Measurements from ENCODE around the gene UCK1. TPM values are rescaled to one million over a fixed set of nuclear protein-coding genes. Genes with fewer than 3 reads are reported as not detected.

UCK1 gene
- total and polyA plus RNA-seq, 10 of the 15 experiments (the other 5 are each of a cell fraction or from before 2014, with no cell fraction given) = 0.31 to 27.0 (median 18.7) TPM

DNA sequence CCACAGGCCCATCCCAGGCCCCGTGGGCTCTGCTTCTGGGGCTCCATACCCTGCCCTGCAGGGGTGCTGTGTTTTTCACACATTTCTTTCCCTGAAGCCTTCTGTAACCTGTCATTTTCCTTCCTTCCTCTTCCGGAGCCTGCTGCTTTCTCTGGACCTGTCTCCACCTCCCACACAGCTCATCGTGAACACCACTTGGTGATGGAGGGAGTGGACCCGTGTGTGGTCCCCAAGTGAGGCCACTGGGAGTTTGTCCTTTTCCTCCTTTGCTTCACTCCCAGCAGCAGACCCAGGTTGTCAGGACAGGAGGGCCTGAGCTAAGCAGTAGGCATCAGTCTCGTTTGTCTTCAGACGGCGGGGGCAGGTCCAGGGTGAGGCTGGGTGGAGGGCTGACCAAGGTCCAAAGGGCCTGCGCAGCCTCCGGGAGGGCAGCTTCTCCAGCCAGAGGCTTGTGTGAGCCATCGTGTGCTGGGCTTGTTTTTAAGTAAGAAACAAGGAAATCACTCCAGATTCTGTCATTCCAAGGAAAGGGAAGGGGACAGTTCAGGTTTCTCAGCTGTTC lies 34.1 kb downstream of the UCK1 start (continued):
- TF ChIP-seq, protein P1, sequence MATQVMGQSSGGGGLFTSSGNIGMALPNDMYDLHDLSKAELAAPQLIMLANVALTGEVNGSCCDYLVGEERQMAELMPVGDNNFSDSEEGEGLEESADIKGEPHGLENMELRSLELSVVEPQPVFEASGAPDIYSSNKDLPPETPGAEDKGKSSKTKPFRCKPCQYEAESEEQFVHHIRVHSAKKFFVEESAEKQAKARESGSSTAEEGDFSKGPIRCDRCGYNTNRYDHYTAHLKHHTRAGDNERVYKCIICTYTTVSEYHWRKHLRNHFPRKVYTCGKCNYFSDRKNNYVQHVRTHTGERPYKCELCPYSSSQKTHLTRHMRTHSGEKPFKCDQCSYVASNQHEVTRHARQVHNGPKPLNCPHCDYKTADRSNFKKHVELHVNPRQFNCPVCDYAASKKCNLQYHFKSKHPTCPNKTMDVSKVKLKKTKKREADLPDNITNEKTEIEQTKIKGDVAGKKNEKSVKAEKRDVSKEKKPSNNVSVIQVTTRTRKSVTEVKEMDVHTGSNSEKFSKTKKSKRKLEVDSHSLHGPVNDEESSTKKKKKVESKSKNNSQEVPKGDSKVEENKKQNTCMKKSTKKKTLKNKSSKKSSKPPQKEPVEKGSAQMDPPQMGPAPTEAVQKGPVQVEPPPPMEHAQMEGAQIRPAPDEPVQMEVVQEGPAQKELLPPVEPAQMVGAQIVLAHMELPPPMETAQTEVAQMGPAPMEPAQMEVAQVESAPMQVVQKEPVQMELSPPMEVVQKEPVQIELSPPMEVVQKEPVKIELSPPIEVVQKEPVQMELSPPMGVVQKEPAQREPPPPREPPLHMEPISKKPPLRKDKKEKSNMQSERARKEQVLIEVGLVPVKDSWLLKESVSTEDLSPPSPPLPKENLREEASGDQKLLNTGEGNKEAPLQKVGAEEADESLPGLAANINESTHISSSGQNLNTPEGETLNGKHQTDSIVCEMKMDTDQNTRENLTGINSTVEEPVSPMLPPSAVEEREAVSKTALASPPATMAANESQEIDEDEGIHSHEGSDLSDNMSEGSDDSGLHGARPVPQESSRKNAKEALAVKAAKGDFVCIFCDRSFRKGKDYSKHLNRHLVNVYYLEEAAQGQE (IDR thresholded peaks at IDR 0.05; ENCODE audit: low read depth, low read length) = no peak
- TF ChIP-seq, protein P2, sequence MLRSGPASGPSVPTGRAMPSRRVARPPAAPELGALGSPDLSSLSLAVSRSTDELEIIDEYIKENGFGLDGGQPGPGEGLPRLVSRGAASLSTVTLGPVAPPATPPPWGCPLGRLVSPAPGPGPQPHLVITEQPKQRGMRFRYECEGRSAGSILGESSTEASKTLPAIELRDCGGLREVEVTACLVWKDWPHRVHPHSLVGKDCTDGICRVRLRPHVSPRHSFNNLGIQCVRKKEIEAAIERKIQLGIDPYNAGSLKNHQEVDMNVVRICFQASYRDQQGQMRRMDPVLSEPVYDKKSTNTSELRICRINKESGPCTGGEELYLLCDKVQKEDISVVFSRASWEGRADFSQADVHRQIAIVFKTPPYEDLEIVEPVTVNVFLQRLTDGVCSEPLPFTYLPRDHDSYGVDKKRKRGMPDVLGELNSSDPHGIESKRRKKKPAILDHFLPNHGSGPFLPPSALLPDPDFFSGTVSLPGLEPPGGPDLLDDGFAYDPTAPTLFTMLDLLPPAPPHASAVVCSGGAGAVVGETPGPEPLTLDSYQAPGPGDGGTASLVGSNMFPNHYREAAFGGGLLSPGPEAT (IDR thresholded peaks at IDR 0.05; ENCODE audit: low read depth) = no peak
- no peak for TF ChIP-seq BHLHE40 (IDR thresholded peaks at IDR 0.05; ENCODE audit: borderline replicate concordance in 1 of 2, low read depth in 2 of 2, low read length in 1 of 2)

DNA sequence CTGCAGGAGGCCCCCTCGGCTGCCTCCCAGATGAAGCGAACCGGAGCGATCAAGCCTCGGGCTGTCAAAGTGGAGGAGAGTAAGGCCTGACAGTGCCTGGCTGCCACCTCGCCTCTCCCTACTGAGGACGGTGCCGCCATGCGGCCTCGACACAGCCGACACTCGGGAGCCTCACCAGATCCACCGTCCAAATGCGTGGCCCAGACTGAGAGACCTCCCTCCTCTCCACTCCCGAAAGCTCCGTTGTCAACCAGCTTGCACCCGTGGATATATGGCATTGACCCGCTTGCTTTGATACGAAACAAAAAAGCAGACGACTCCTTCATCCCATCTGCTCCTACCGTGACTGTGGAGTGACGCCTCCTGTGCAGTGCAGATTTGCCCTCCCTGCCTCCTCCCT lies 35.3 kb downstream of the UCK1 start:
- CTCF ChIA-PET = interaction anchor here (0.7 to 1.5 kb wide), 2 partner anchors 146 to 180 kb away, joined by 3 to 4 read pairs; no protein-coding TSS in a partner anchor
- no peaks in the 10 kb centered on the region for H3K4me1 ChIP-seq (ENCODE audit: control insufficient read depth, insufficient read depth, low read length)
- BruUV-seq (replicated peaks) = no TSS peak
- SMC1A ChIA-PET (ENCODE audit: uncharacterized antibody, unreplicated experiment) = no interaction called here
- WGBS (ENCODE audit: insufficient coverage, insufficient replicate concordance, low lambda C conversion rate, missing lambda C conversion rate) = 95% methylated on average over 15 of the region's 22 CpGs
- no peaks in the 10 kb centered on the region for H3K9me3 ChIP-seq (replicated peaks; ENCODE audit: control insufficient read depth, insufficient read depth, low read length)
- H3K79me2 ChIP-seq (ENCODE audit: control insufficient read depth, insufficient read depth, low read length) = no peaks in the 10 kb centered on the region
- no peak overlapping the region for H3K4me3 ChIP-seq
- in situ Hi-C loops (cut with MboI) = no loop called here
- RAD21 ChIA-PET (ENCODE audit: unreplicated experiment) = no interaction called here
- H3K4me2 ChIP-seq (ENCODE audit: control insufficient read depth, insufficient read depth) = no peak overlapping the region
- H2AFZ ChIP-seq (ENCODE audit: control insufficient read depth, low read depth, low read length) = no peak overlapping the region
- POLR2A ChIA-PET = no interaction called here
- DNase-seq (ENCODE audit: low read depth, low spot score) (no peak), ATAC-seq (no peak), FAIRE-seq (no peak)
- TF ChIP-seq POLR2A (IDR thresholded peaks at IDR 0.05; ENCODE audit: low read depth, low read length) = peak; percentile 25
- TF ChIP-seq WRNIP1 (IDR thresholded peaks at IDR 0.05; ENCODE audit: borderline replicate concordance, low read depth, low read length) = no peak
- no peak for TF ChIP-seq TCF3 (IDR thresholded peaks at IDR 0.05; ENCODE audit: borderline replicate concordance, insufficient read depth, low read depth, low read length)
- H3K27ac ChIP-seq (ENCODE audit: control insufficient read depth, insufficient read depth) = no peak overlapping the region
- H4K20me1 ChIP-seq (ENCODE audit: control insufficient read depth, insufficient read depth) = no peaks in the 10 kb centered on the region
- H3K9ac ChIP-seq (ENCODE audit: control insufficient read depth, insufficient read depth, low read length) = no peak overlapping the region
- intact Hi-C loops (cut with micrococcal nuclease; ENCODE audit: unreplicated experiment) = no loop called here
- no peaks in the 10 kb centered on the region for H3K27me3 ChIP-seq (replicated peaks in 1 of 2; ENCODE audit: control insufficient read depth in 2 of 2, insufficient read depth in 2 of 2, low read length in 1 of 2)
- peaks cover 41 to 54% of the 10 kb centered on the region in 2 experiments for H3K36me3 ChIP-seq (ENCODE audit: control insufficient read depth in 2 of 2, insufficient read depth in 2 of 2, low read length in 1 of 2)
